Left ventricle myocardium superior (tissue), 1 donor: Measurements from ENCODE around the gene TTBK2. TPM values are rescaled to one million over a fixed set of nuclear protein-coding genes. Genes with fewer than 3 reads are reported as not detected.

Source experiments
- total RNA-seq: library from RNA; stranded (reverse); fragmentation: NEBNext Ultra II Directional; extraction: Animal tissue kit (Norgen Biotek cat#: 25700); gene quantifications from one replicate; pipeline ENCODE4 v1.2.1, GENCODE V29; 2021
- donor health status: DM: no; HTN: yes; CAD: no; lungs with severe emphysema.

Gene TTBK2
- total RNA-seq, 1 donor from 2014 or later = 20.9 TPM

Other genes starting within 250 kb of the TTBK2 start
- gene CDAN1, start 183.7 kb downstream of the TTBK2 start, total RNA-seq = 4.8 TPM
- gene UBR1, start 185.3 kb upstream of the TTBK2 start, total RNA-seq = 21.3 TPM
- gene TMEM62, start 212.8 kb upstream of the TTBK2 start, total RNA-seq = 11.6 TPM